HepG2 (cell line): ENCODE data around the gene TADA3. TPM values are rescaled to one million over a fixed set of nuclear protein-coding genes. Genes with fewer than 3 reads are reported as not detected.
A peak's percentile ranks its signal among the peaks of the same experiment; 100 is the strongest.

Experiments
- GTF2F1 ChIP-seq: fragments of 150-350 bp; IDR thresholded peaks from 2 replicates; pipeline ENCODE4 v1.6.1; 2014; ENCODE audit warnings: low read length
- HOXA7 ChIP-seq: sonication (generic); formaldehyde crosslinking; IDR thresholded peaks from 2 replicates; pipeline ENCODE4 v1.8.1; 2022; ENCODE audit warnings: mild to moderate bottlenecking, missing genetic modification reagents, moderate library complexity
- KLF11 ChIP-seq: IDR thresholded peaks from 2 replicates; pipeline ENCODE4 v1.6.1; 2016; ENCODE audit warnings: missing compliant biosample characterization
- KLF6 ChIP-seq: IDR thresholded peaks from 2 replicates; pipeline ENCODE4 v1.8.0; 2016; ENCODE audit warnings: missing biosample characterization, missing genetic modification reagents
- MTA3 ChIP-seq: sonication (generic); formaldehyde crosslinking; IDR thresholded peaks from 2 replicates; pipeline ENCODE4 v1.4.0; 2020; ENCODE audit warnings: missing genetic modification reagents
- PATZ1 ChIP-seq: sonication (generic); formaldehyde crosslinking; IDR thresholded peaks from 2 replicates; pipeline ENCODE4 v1.4.0; 2020; ENCODE audit warnings: missing genetic modification reagents
- PBX2 ChIP-seq: IDR thresholded peaks from 2 replicates; pipeline ENCODE4 v1.6.1; 2016; ENCODE audit warnings: control low read depth
- PITX1 ChIP-seq: sonication (generic); formaldehyde crosslinking; IDR thresholded peaks from 2 replicates; pipeline ENCODE4 v1.5.1; 2020; ENCODE audit warnings: mild to moderate bottlenecking, missing genetic modification reagents
- SP2 ChIP-seq: sonication (generic); formaldehyde crosslinking; IDR thresholded peaks from 2 replicates; pipeline ENCODE4 v1.5.1; 2020; ENCODE audit warnings: mild to moderate bottlenecking, missing genetic modification reagents
- ZBTB39 ChIP-seq: sonication (generic); formaldehyde crosslinking; IDR thresholded peaks from 2 replicates; pipeline ENCODE4 v1.5.0; 2020; ENCODE audit warnings: missing genetic modification reagents
- ZBTB40 ChIP-seq, 2 experiments: fragments of 450-650 bp in 1 of 2; sonication (generic) in 1 of 2; formaldehyde crosslinking in 1 of 2; IDR thresholded peaks; 2 replicates each; pipeline versions ENCODE4 v1.6.1 to v1.8.0; 2016 to 2022; ENCODE audit warnings: antibody characterized with exemption in 1 of 2, mild to moderate bottlenecking in 1 of 2, missing genetic modification reagents in 1 of 2
- ZNF362 ChIP-seq: sonication (generic); formaldehyde crosslinking; IDR thresholded peaks from 2 replicates; pipeline ENCODE4 v1.4.0; 2020; ENCODE audit warnings: missing genetic modification reagents, mild to moderate bottlenecking, borderline replicate concordance
- polyA plus RNA-seq, 8 experiments: library from polyadenylated mRNA; depleted of rRNA in 3 of 8; stranded (reverse) in 7 of 8; unstranded in 1 of 8; fragments of >200 nt; fragmentation: Illumina TruSeq in 4 of 8; extraction: Trizol in 4 of 8; gene quantifications; 2 replicates each; pipeline versions ENCODE4 v1.2.1 to v1.2.3, GENCODE V29; 2011 to 2016; ENCODE audit warnings: low read depth in 4 of 8, missing spikeins in 1 of 8, mixed read lengths in 1 of 8; ENCODE audit not compliant: insufficient read depth in 1 of 8
- total RNA-seq, 5 experiments: library from RNA; depleted of rRNA; stranded (reverse); fragments of >200 nt; fragmentation: Illumina TruSeq; extraction: Trizol; gene quantifications; 2 replicates each; pipeline ENCODE4 v1.2.3, GENCODE V29; 2016; ENCODE audit warnings: low read depth in 1 of 5

The TADA3 gene
- total and polyA plus RNA-seq, 2 of the 13 experiments (the other 11 are each of a cell fraction or from before 2014, with no cell fraction given): 32.1 to 37.1 TPM

GRCh38 chr3:9769426-9770275 lies 22.6 kb downstream of the TADA3 start, which contains the start of gene CAMK1 (continued):
- no peak for TF ChIP-seq ZBTB40 (IDR thresholded peaks at IDR 0.05)
- TF ChIP-seq ZBTB40 (CRISPR knock-in tag; IDR thresholded peaks at IDR 0.05): no peak; the same call in 1 of the 2 replicates
- no peak for TF ChIP-seq PITX1 (CRISPR knock-in tag)
- TF ChIP-seq MTA3 (CRISPR knock-in tag): no peak
- no peak for TF ChIP-seq GTF2F1
- TF ChIP-seq ZBTB39: no peak
- peak; percentile 13; the same call in 1 of the 2 replicates for TF ChIP-seq PATZ1 (CRISPR knock-in tag)
- TF ChIP-seq ZNF362 (CRISPR knock-in tag): no peak
- no peak for TF ChIP-seq KLF6
- TF ChIP-seq PBX2 (CRISPR knock-in tag): no peak
- 0 out of 2 replicates have a peak, but pooled peaks have one; percentile 16 for TF ChIP-seq SP2 (CRISPR knock-in tag)
- no peak for TF ChIP-seq HOXA7 (CRISPR knock-in tag)
- no peak for TF ChIP-seq KLF11 (CRISPR knock-in tag)
